Measurements from ENCODE around the gene TCF20.
A peak's percentile ranks its signal among the peaks of the same experiment; 100 is the strongest.

The TCF20 gene

DNA sequence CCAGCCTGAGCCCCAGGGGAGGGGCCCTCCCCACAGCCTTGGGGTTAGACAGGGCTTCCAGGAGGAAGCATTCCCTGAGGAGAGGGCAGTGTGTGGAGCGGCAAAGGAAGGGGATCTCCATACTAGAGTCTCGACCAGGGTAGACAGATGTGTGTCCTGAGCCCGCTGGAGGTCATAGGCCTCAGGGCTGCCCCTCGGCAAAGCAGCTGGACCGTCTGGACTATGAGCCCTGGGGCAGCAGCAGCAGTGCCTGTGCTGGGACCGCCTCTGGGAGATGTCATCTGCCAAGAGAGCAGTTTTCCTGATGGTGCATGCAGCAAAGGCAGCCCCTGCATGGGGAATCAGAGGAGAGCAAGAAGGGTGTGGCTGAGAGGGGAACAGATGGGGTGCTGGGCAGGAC, 20.8 kb upstream of the TCF20 start:
- Mint-ChIP-seq H3K9me3 (no peaks in the 10 kb centered on the region), H3K4me1 (peaks cover 30% of the 10 kb centered on the region), H3K27ac (no peak overlapping the region), H3K27me3 (no peaks in the 10 kb centered on the region), H3K36me3 (no peaks in the 10 kb centered on the region), H3K4me3 (no peak overlapping the region)
- no peak for ATAC-seq

- H3K27ac Mint-ChIP-seq, result no peak overlapping the region
- H3K4me1 Mint-ChIP-seq, result peaks cover 41% of the 10 kb centered on the region
- no peak overlapping the region for H3K4me3 Mint-ChIP-seq
- H3K27me3 Mint-ChIP-seq, result no peaks in the 10 kb centered on the region
- no peaks in the 10 kb centered on the region for H3K9me3 Mint-ChIP-seq
- ATAC-seq, result no peak
- no peaks in the 10 kb centered on the region for H3K36me3 Mint-ChIP-seq
These were observed 19.5 kb upstream of the TCF20 start for GRCh38 chr22:42289671-42290541.

DNA sequence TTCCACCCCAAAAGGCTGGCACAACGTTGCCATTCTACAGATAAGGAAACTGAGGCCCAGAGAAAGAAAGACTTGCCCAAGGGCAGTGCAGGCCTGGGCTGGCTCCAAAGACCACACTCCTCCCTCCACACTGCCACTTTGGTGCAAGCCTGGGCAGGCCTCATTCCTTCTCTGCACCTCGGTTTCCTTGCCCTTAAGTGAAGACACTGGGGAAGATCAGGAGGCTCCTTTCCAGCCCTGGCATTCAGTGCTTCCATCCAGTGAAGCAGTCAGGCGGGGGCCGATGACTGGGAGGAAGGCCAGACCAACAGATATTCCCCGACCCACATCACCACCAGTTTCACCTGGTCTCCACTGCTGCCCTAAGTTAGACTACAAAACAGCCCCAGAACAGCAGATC, 18.3 kb upstream of the TCF20 start:
- Mint-ChIP-seq H3K4me1 (peaks cover 36% of the 10 kb centered on the region), H3K4me3 (no peak overlapping the region), H3K27me3 (peaks cover 6% of the 10 kb centered on the region), H3K9me3 (no peaks in the 10 kb centered on the region), H3K27ac (no peak overlapping the region), H3K36me3 (no peaks in the 10 kb centered on the region)
- no peak for ATAC-seq

DNA sequence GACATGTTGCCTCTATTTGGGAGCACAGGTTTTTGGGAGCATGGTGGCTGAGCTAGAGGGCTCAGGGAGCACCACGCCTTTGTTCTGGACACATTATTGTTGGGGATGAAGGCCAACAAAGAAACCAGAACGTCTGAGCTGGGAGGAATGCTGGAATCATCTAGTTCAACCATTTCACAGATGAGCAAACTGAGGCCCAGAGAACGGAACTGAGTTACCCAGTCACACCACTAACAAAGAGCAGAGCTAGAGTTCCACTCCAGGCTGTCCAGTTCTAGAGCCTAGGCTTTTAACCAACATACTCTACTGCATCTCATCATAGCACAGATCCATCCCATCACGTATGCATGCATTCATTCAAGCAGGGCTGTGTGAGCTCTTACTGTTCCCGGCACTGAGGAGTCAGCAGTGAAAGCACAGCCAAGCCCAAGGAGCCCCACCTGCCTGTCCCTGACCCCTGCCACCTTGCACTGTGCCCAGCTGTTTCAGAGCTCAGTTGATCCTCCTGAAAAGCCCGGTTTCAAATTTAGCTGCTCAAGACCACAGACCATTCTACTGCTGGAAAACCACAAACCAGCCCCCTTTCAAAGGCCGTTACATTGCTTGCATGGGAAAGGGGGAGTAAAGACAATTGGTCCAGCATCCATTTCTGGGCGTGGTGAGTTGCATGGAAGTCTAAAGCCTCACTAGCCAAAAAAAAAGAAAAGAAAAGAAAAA, 16.9 kb upstream of the TCF20 start:
- Mint-ChIP-seq H3K4me3 (no peak overlapping the region), H3K36me3 (no peaks in the 10 kb centered on the region), H3K4me1 (peaks cover 28% of the 10 kb centered on the region), H3K9me3 (no peaks in the 10 kb centered on the region), H3K27ac (no peak overlapping the region), H3K27me3 (peaks cover 20% of the 10 kb centered on the region)
- no peak for ATAC-seq

GRCh38 chr22:42286205-42286604, 15.8 kb upstream of the TCF20 start:
- H3K27ac Mint-ChIP-seq, result peak overlapping the region; percentile 5
- peaks cover 32% of the 10 kb centered on the region for H3K27me3 Mint-ChIP-seq
- no peak overlapping the region for H3K4me3 Mint-ChIP-seq
- peak; percentile 58 for ATAC-seq
- no peaks in the 10 kb centered on the region for H3K36me3 Mint-ChIP-seq
- H3K9me3 Mint-ChIP-seq, result no peaks in the 10 kb centered on the region
- H3K4me1 Mint-ChIP-seq, result peaks cover 28% of the 10 kb centered on the region

DNA sequence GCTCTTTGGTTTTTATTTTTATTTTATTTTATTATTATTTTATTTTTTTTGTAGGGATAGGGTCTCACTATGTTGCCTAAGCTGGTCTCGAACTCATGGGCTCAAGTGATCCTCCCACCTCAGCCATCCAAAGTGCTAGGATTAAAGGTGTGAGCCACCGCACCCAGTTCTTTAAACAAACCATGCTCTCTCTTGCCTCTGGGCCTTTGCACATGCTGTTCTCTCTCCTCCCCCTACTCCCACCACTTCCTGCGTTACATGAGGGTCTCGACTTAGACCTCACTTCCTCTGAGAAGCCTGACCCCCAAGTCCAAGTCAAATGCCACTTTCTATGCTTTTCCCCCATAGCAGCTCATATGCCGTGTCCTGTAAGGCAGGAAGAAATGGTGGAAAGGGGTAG, 15.2 kb upstream of the TCF20 start:
- H3K4me1 Mint-ChIP-seq, result peaks cover 28% of the 10 kb centered on the region
- no peaks in the 10 kb centered on the region for H3K9me3 Mint-ChIP-seq
- H3K4me3 Mint-ChIP-seq, result no peak overlapping the region
- H3K36me3 Mint-ChIP-seq, result no peaks in the 10 kb centered on the region
- H3K27me3 Mint-ChIP-seq, result peaks cover 36% of the 10 kb centered on the region
- no peak for ATAC-seq
- peak overlapping the region; percentile 5 for H3K27ac Mint-ChIP-seq

DNA sequence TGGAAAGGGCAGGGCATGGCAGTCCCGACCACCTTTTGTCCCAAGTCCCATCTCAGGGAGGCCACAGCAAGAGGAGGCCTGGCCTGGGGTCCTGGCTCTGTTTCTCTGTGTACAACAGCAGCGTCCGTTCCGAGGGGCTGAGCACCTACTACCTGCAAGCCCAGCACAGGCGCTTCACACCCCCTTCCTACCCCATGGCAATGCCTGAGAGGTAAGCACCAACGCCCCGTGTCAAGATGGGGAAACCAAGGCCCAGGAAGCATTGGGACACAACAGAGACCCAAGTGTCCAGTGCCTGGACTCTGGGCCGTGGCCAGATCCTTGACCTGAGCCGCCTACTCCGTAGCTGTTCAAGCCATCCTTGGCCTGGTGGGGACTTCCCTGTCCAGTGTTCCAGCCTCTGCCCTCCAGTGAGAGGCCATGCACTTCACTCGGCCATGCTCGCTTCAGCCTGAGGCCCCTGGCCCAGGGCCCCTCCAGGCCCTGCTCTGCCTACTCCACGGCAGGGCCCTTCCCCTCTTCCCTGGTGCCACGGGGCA, 14.3 kb upstream of the TCF20 start:
- Mint-ChIP-seq H3K4me1 (peaks cover 28% of the 10 kb centered on the region), H3K4me3 (no peak overlapping the region), H3K9me3 (no peaks in the 10 kb centered on the region), H3K27ac (no peak overlapping the region), H3K27me3 (peaks cover 45% of the 10 kb centered on the region), H3K36me3 (no peaks in the 10 kb centered on the region)
- no peak for ATAC-seq

- Mint-ChIP-seq H3K27ac (peak overlapping the region; percentile 33), H3K4me3 (no peak overlapping the region), H3K4me1 (peaks cover 28% of the 10 kb centered on the region), H3K9me3 (no peaks in the 10 kb centered on the region), H3K27me3 (peaks cover 50% of the 10 kb centered on the region), H3K36me3 (no peaks in the 10 kb centered on the region)
- ATAC-seq, result no peak
These were observed 13.7 kb upstream of the TCF20 start for GRCh38 chr22:42284202-42284591.

DNA sequence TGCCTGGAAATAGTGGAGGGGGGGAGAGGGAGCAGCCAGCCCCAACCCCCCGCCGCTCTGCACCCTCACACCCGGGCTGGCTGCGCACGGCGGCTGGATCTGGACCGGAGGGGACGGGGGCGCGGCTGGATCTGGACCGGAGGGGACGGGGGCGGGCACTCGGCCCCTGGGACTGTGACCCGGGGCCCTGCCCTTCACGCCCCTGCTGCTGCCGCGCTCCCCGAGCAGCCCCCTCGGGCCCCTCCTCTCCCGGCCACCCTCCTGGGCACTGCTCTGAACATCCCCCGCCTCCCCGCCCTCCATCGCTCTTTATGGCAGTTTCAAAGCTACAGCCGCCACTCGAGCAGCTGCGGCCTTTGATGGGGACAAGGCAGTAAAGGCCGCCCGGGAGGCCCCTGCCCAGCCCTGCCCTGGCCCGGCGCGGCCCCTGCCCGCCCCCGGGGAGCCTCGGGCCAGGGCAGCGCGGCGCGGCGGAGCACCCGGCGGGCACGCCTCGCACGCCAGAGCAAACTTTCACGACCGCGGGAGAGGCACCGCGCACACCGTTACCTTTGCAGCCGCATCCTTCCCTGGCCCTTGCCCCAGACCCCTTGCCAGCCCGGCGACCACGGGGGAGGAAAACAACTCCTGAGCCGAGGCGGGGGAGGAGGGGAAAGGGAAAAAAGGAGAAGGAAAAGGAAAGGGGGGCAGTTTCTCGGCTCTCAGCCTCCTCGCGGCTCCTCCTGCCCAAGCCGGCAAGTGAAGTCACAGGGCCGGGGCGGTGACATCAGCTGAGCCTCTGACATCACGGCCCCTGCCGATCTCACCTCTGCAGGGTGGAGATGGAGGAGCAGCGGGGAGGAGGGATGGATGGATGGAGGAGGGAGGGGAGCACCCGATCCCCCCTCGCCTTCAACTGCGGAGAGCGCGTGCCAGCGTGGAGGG, 13.1 kb upstream of the TCF20 start:
- Mint-ChIP-seq H3K4me1 (peaks cover 34% of the 10 kb centered on the region), H3K27ac (peak overlapping the region; percentile 33), H3K4me3 (peak overlapping the region; percentile 67), H3K9me3 (no peaks in the 10 kb centered on the region), H3K27me3 (peaks cover 53% of the 10 kb centered on the region), H3K36me3 (no peaks in the 10 kb centered on the region)
- ATAC-seq, result peak; percentile 65

- H3K4me1 Mint-ChIP-seq, result peaks cover 40% of the 10 kb centered on the region
- peaks cover 53% of the 10 kb centered on the region for H3K27me3 Mint-ChIP-seq
- no peaks in the 10 kb centered on the region for H3K36me3 Mint-ChIP-seq
- no peak overlapping the region for H3K27ac Mint-ChIP-seq
- no peak overlapping the region for H3K4me3 Mint-ChIP-seq
- no peaks in the 10 kb centered on the region for H3K9me3 Mint-ChIP-seq
- ATAC-seq, result no peak
These were observed 12.5 kb upstream of the TCF20 start for GRCh38 chr22:42282943-42283277.

- Mint-ChIP-seq H3K9me3 (no peaks in the 10 kb centered on the region), H3K36me3 (no peaks in the 10 kb centered on the region), H3K27ac (no peak overlapping the region), H3K4me1 (peaks cover 43% of the 10 kb centered on the region), H3K4me3 (no peak overlapping the region), H3K27me3 (peaks cover 53% of the 10 kb centered on the region)
- no peak for ATAC-seq
These were observed 11.9 kb upstream of the TCF20 start for GRCh38 chr22:42282252-42282942.

GRCh38 chr22:42281706-42282251, 11.3 kb upstream of the TCF20 start:
- Mint-ChIP-seq H3K4me3 (no peak overlapping the region), H3K9me3 (no peaks in the 10 kb centered on the region), H3K36me3 (no peaks in the 10 kb centered on the region), H3K4me1 (peaks cover 42% of the 10 kb centered on the region), H3K27me3 (peaks cover 53% of the 10 kb centered on the region), H3K27ac (no peak overlapping the region)
- no peak for ATAC-seq

- no peak for ATAC-seq
- no peak overlapping the region for H3K4me3 Mint-ChIP-seq
- no peak overlapping the region for H3K27ac Mint-ChIP-seq
These were observed 10.8 kb upstream of the TCF20 start for GRCh38 chr22:42281284-42281683.

DNA sequence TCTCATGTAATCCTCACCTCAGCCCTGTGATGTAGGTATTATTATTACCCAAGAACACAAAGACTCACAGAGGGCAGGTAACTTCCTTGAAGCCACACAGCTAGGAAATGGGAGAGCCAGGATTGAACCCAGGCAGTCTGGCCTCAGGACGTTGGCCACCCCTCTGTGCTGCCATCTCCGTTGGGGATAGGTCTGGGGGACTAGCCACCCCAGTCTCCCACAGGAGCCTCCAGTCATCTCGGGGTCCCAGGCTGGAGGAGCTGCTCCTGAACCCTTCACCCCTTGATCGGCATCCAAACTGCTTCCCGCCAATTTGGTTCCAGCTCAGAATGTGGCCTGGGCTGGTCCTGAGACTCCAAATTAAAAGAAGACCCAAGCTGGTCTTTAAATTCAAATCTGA, 10.4 kb upstream of the TCF20 start:
- H3K27ac Mint-ChIP-seq, result no peak overlapping the region
- ATAC-seq, result no peak
- peaks cover 53% of the 10 kb centered on the region for H3K27me3 Mint-ChIP-seq
- H3K4me3 Mint-ChIP-seq, result no peak overlapping the region
- H3K36me3 Mint-ChIP-seq, result no peaks in the 10 kb centered on the region
- H3K4me1 Mint-ChIP-seq, result peaks cover 33% of the 10 kb centered on the region
- H3K9me3 Mint-ChIP-seq, result no peaks in the 10 kb centered on the region

More at GRCh38 chr22:42281284-42281683, 10.8 kb upstream of the TCF20 start:
- Mint-ChIP-seq H3K27me3 (peaks cover 53% of the 10 kb centered on the region), H3K36me3 (no peaks in the 10 kb centered on the region), H3K4me1 (peaks cover 37% of the 10 kb centered on the region), H3K9me3 (no peaks in the 10 kb centered on the region)

All from stimulated activated memory B cell treated with anti-CD40 and anti-IgM and Interleukin-4, amounts not matched to agents 10 μg/mL and 1 μg/mL and 100 μg/mL, for 72 hours (primary cell).